Activated CD8-positive, alpha-beta T cell treated with anti-CD3 and anti-CD28 coated beads for 36 hours (primary cell): Measurements from ENCODE around the gene ALCAM. TPM values are rescaled to one million over a fixed set of nuclear protein-coding genes. Genes with fewer than 3 reads are reported as not detected.

Experiments used
- ATAC-seq: fragments of 200-7000 bp; cut with Tn5 transposase; one replicate; pipeline ENCODE4 v1.10.0; 2021; ENCODE audit warnings: mild to moderate bottlenecking, moderate library complexity
- CTCF ChIA-PET: fragments of 350-600 bp; sonication (Branson Sonifier 250); formaldehyde crosslinking; loops from one replicate; lab custom pipeline; 2021; ENCODE audit warnings: antibody characterized with exemption; lab: Charles Lee
- POLR2A ChIA-PET: fragments of 350-600 bp; sonication (Branson Sonifier 250); formaldehyde crosslinking; loops from one replicate; lab custom pipeline; 2021; ENCODE audit warnings: antibody characterized with exemption; lab: Charles Lee
- DNase-seq: peaks from one replicate; pipeline ENCODE4 v3.0.0-alpha.2; 2020
- H3K27ac Mint-ChIP-seq: one replicate; pipeline ENCODE4 v1.8.0; 2021; ENCODE audit warnings: mild to moderate bottlenecking, mixed read lengths
- H3K27me3 Mint-ChIP-seq: one replicate; pipeline ENCODE4 v1.8.0; 2021; ENCODE audit warnings: mixed read lengths
- H3K36me3 Mint-ChIP-seq: one replicate; pipeline ENCODE4 v1.8.0; 2021; ENCODE audit warnings: low read depth, mixed read lengths
- H3K4me1 Mint-ChIP-seq: one replicate; pipeline ENCODE4 v1.8.0; 2021; ENCODE audit warnings: low read depth, mixed read lengths
- H3K4me3 Mint-ChIP-seq: one replicate; pipeline ENCODE4 v1.8.0; 2021; ENCODE audit warnings: mild to moderate bottlenecking, moderate library complexity, mixed read lengths
- H3K9me3 Mint-ChIP-seq: one replicate; pipeline ENCODE4 v1.8.0; 2021; ENCODE audit warnings: mixed read lengths
- intact Hi-C: fragments of 100-400 bp; cut with micrococcal nuclease; formaldehyde crosslinking; loops from one replicate; pipeline ENCODE4 v1.10.0; 2022
- total RNA-seq, 2 experiments: library from RNA; stranded (reverse); gene quantifications; one replicate each; pipeline ENCODE4 v1.2.3, GENCODE V29; 2021
- TF ChIP-seq, protein P1 (sequence below): fragments of 200-600 bp; IDR thresholded peaks from one replicate; pipeline ENCODE4 v1.8.0; 2022; ENCODE audit warnings: antibody characterized with exemption, mild to moderate bottlenecking

ALCAM gene
- 10 to 100 TPM; 13.9 to 14.5 TPM for total RNA-seq

- Mint-ChIP-seq H3K36me3 (no peaks in the 10 kb centered on the region), H3K9me3 (no peaks in the 10 kb centered on the region), H3K4me3 (peak within 1 kb of the TSS; percentile 89), H3K27me3 (peaks cover 21% of the 10 kb centered on the region), H3K4me1 (peaks cover 24% of the 10 kb centered on the region), H3K27ac (peak within 1 kb of the TSS; percentile 97)
- DNase-seq (peak; percentile 90), ATAC-seq (peak; percentile 64)
- CTCF ChIA-PET: interaction anchor here (1.0 to 4.2 kb wide), 2 partner anchors 10 to 13 kb away, joined by 3 to 23 read pairs; no protein-coding TSS in a partner anchor
- POLR2A ChIA-PET: no interaction called here
- intact Hi-C loops: no loop called here
- TF ChIP-seq, protein P1, sequence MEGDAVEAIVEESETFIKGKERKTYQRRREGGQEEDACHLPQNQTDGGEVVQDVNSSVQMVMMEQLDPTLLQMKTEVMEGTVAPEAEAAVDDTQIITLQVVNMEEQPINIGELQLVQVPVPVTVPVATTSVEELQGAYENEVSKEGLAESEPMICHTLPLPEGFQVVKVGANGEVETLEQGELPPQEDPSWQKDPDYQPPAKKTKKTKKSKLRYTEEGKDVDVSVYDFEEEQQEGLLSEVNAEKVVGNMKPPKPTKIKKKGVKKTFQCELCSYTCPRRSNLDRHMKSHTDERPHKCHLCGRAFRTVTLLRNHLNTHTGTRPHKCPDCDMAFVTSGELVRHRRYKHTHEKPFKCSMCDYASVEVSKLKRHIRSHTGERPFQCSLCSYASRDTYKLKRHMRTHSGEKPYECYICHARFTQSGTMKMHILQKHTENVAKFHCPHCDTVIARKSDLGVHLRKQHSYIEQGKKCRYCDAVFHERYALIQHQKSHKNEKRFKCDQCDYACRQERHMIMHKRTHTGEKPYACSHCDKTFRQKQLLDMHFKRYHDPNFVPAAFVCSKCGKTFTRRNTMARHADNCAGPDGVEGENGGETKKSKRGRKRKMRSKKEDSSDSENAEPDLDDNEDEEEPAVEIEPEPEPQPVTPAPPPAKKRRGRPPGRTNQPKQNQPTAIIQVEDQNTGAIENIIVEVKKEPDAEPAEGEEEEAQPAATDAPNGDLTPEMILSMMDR: no peak
These were observed at the start of gene ALCAM for GRCh38 chr3:105366326-105367062. Gene ALCAM, plus strand, starts transcription at chr3:105366909.

DNA sequence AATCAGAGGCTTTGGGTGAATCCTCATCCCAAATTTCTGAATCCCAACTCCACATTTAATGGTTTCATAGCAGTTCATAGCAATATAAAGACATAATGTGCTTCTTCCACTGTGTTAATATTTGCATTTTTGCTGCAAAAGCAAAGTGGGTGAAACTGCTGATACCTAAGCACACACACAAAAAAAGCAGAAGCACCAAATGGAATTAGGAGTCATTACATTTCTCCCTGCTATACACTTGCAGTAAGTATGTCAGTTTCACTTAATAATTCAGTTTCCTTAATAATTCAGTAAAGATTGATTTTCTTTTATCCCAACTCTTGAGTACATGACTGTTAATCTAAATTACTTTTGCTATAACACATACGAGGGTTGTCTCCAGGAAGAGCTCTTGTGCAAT is 48.9 kb upstream of the ALCAM start:
- H3K9me3 Mint-ChIP-seq: no peaks in the 10 kb centered on the region
- TF ChIP-seq, protein P1: no peak
- H3K4me1 Mint-ChIP-seq: peaks cover 1% of the 10 kb centered on the region
- H3K4me3 Mint-ChIP-seq: no peak overlapping the region
- CTCF ChIA-PET: no interaction called here
- POLR2A ChIA-PET: no interaction called here
- no peak overlapping the region for H3K27ac Mint-ChIP-seq
- no peaks in the 10 kb centered on the region for H3K36me3 Mint-ChIP-seq
- no peaks in the 10 kb centered on the region for H3K27me3 Mint-ChIP-seq
- intact Hi-C loops: no loop called here
- ATAC-seq: no peak
- DNase-seq: no peak

GRCh38 chr3:105322570-105323273 is 44.0 kb upstream of the ALCAM start:
- POLR2A ChIA-PET: no interaction called here
- peaks cover 5% of the 10 kb centered on the region for H3K4me1 Mint-ChIP-seq
- H3K9me3 Mint-ChIP-seq: no peaks in the 10 kb centered on the region
- ATAC-seq (peak; percentile 49), DNase-seq (no peak)
- H3K4me3 Mint-ChIP-seq: no peak overlapping the region
- intact Hi-C loops: no loop called here
- H3K27ac Mint-ChIP-seq: no peak overlapping the region
- TF ChIP-seq, protein P1: no peak
- CTCF ChIA-PET: no interaction called here
- no peaks in the 10 kb centered on the region for H3K36me3 Mint-ChIP-seq
- H3K27me3 Mint-ChIP-seq: no peaks in the 10 kb centered on the region

DNA sequence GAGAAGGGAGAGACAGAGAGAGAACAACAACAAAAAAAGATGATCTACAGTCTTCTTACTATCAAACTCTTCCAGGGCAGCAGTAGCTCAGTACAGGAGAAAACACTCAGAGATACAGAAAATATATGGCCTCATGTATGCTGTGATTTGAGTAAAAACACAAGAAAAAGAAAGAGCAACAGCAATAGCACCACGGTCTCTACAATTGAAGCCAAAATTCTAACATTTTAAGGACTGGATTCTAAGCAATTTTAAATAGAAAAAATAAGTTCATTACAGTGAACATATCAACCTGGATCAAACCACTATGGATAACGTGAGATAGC is 43.5 kb upstream of the ALCAM start:
- intact Hi-C loops: no loop called here
- POLR2A ChIA-PET: no interaction called here
- CTCF ChIA-PET: no interaction called here
- H3K4me3 Mint-ChIP-seq: no peak overlapping the region
- no peaks in the 10 kb centered on the region for H3K27me3 Mint-ChIP-seq
- no peaks in the 10 kb centered on the region for H3K36me3 Mint-ChIP-seq
- no peaks in the 10 kb centered on the region for H3K9me3 Mint-ChIP-seq
- H3K4me1 Mint-ChIP-seq: peaks cover 5% of the 10 kb centered on the region
- H3K27ac Mint-ChIP-seq: no peak overlapping the region
- ATAC-seq (no peak), DNase-seq (no peak)
- TF ChIP-seq, protein P1: no peak

- intact Hi-C loops: no loop called here
- Mint-ChIP-seq H3K9me3 (no peaks in the 10 kb centered on the region), H3K36me3 (no peaks in the 10 kb centered on the region), H3K27me3 (no peaks in the 10 kb centered on the region), H3K27ac (no peak overlapping the region), H3K4me1 (peaks cover 5% of the 10 kb centered on the region), H3K4me3 (no peak overlapping the region)
- TF ChIP-seq, protein P1: no peak
- DNase-seq (no peak), ATAC-seq (no peak)
- ChIA-PET POLR2A (no interaction called here), CTCF (no interaction called here)
These were observed 41.8 kb upstream of the ALCAM start for GRCh38 chr3:105324951-105325350.
